Natural killer cell treated with Interleukin-12 subunit alpha and Interleukin-12 subunit beta and Interleukin-15 and Interleukin-18, amount 100 ng/mL, for 72 hours (primary cell): Measurements from ENCODE around the gene ID4. TPM values are rescaled to one million over a fixed set of nuclear protein-coding genes. Genes with fewer than 3 reads are reported as not detected.

Experiments used
- ATAC-seq, 2 donors: fragments of 150-1000 bp; cut with Tn5 transposase in 1 of 2; sonication (Bioruptor Pico), chemical (Tn5 transposase) in 1 of 2; 2 replicates each; pipeline ENCODE4 v1.10.0; 2021
- DNase-seq: peaks from one replicate; pipeline ENCODE4 v3.0.0; 2022; ENCODE audit warnings: low spot score
- H3K27ac Mint-ChIP-seq, 2 donors: 1 replicate in 1 of 2; 2 replicates in 1 of 2; pipeline ENCODE4 v1.8.0; 2022; ENCODE audit warnings: mixed read lengths in 2 of 2, mild to moderate bottlenecking in 1 of 2, moderate library complexity in 1 of 2
- H3K27me3 Mint-ChIP-seq, 2 donors: 1 replicate in 1 of 2; 2 replicates in 1 of 2; pipeline ENCODE4 v1.8.0; 2022; ENCODE audit warnings: mixed read lengths in 2 of 2
- H3K36me3 Mint-ChIP-seq: one replicate; pipeline ENCODE4 v1.8.0; 2022; ENCODE audit warnings: mixed read lengths
- H3K4me1 Mint-ChIP-seq, 2 donors: 1 replicate in 1 of 2; 2 replicates in 1 of 2; pipeline ENCODE4 v1.8.0; 2022; ENCODE audit warnings: low read depth in 2 of 2, mixed read lengths in 2 of 2, mild to moderate bottlenecking in 1 of 2
- H3K4me3 Mint-ChIP-seq: one replicate; pipeline ENCODE4 v1.8.0; 2022; ENCODE audit warnings: mixed read lengths
- H3K9me3 Mint-ChIP-seq: 2 replicates; pipeline ENCODE4 v1.8.0; 2022; ENCODE audit warnings: mixed read lengths
- total RNA-seq, 2 donors: library from RNA; stranded (reverse); gene quantifications; one replicate each; pipeline ENCODE4 v1.2.3, GENCODE V29; 2022

Gene ID4
- total RNA-seq, 2 donors from 2014 or later = not detected

- Mint-ChIP-seq H3K4me3 (peak overlapping the region; percentile 25), H3K4me1 (peaks cover 7 to 8% of the 10 kb centered on the region in 2 donors), H3K9me3 (no peaks in the 10 kb centered on the region), H3K27ac (no peak overlapping the region), H3K27me3 (peaks cover 45 to 59% of the 10 kb centered on the region in 2 donors), H3K36me3 (no peaks in the 10 kb centered on the region)
- ATAC-seq (peak; percentile 41 to 47), DNase-seq (no peak)
Observed at GRCh38 chr6:19838442-19839236, 1.5 kb downstream of the ID4 start.

GRCh38 chr6:19839237-19839546 lies 2.0 kb downstream of the ID4 start:
- Mint-ChIP-seq H3K36me3 (no peaks in the 10 kb centered on the region), H3K4me1 (peaks cover 7 to 8% of the 10 kb centered on the region in 2 donors), H3K9me3 (no peaks in the 10 kb centered on the region), H3K27ac (no peak overlapping the region), H3K27me3 (peaks cover 39 to 56% of the 10 kb centered on the region in 2 donors), H3K4me3 (peak overlapping the region; percentile 25)
- ATAC-seq (no peak), DNase-seq (no peak)

GRCh38 chr6:19839788-19840187 lies 2.6 kb downstream of the ID4 start:
- H3K27me3 Mint-ChIP-seq = peaks cover 41 to 57% of the 10 kb centered on the region in 2 donors

GRCh38 chr6:19841181-19841580 lies 4.0 kb downstream of the ID4 start:
- peaks cover 44 to 55% of the 10 kb centered on the region in 2 donors for H3K27me3 Mint-ChIP-seq
- H3K4me1 Mint-ChIP-seq = peaks cover 7 to 8% of the 10 kb centered on the region in 2 donors

More at GRCh38 chr6:19839788-19840187, 2.6 kb downstream of the ID4 start:
- Mint-ChIP-seq H3K4me1 (peaks cover 7 to 8% of the 10 kb centered on the region in 2 donors), H3K9me3 (no peaks in the 10 kb centered on the region), H3K4me3 (no peak overlapping the region), H3K36me3 (no peaks in the 10 kb centered on the region), H3K27ac (no peak overlapping the region)
- no peak for ATAC-seq
- DNase-seq = no peak

GRCh38 chr6:19842030-19842615 lies 5.0 kb downstream of the ID4 start:
- H3K4me3 Mint-ChIP-seq = no peak overlapping the region
- H3K9me3 Mint-ChIP-seq = no peaks in the 10 kb centered on the region
- H3K27me3 Mint-ChIP-seq = peaks cover 38 to 47% of the 10 kb centered on the region in 2 donors
- no peak overlapping the region for H3K27ac Mint-ChIP-seq
- no peaks in the 10 kb centered on the region for H3K36me3 Mint-ChIP-seq
- ATAC-seq = no peak
- DNase-seq = no peak
- peaks cover 4 to 7% of the 10 kb centered on the region in 2 donors for H3K4me1 Mint-ChIP-seq

More at GRCh38 chr6:19841181-19841580, 4.0 kb downstream of the ID4 start:
- Mint-ChIP-seq H3K4me3 (no peak overlapping the region), H3K36me3 (no peaks in the 10 kb centered on the region), H3K9me3 (no peaks in the 10 kb centered on the region), H3K27ac (no peak overlapping the region)
- ATAC-seq (no peak), DNase-seq (no peak)

- Mint-ChIP-seq H3K36me3 (no peaks in the 10 kb centered on the region), H3K27me3 (peaks cover 33 to 42% of the 10 kb centered on the region in 2 donors), H3K4me1 (no peaks in the 10 kb centered on the region), H3K4me3 (no peak overlapping the region), H3K9me3 (no peaks in the 10 kb centered on the region), H3K27ac (no peak overlapping the region)
- no peak for ATAC-seq
- DNase-seq = no peak
Observed at GRCh38 chr6:19844689-19845088, 7.5 kb downstream of the ID4 start.

- Mint-ChIP-seq H3K4me3 (no peak overlapping the region), H3K9me3 (no peaks in the 10 kb centered on the region), H3K27me3 (peaks cover 26 to 35% of the 10 kb centered on the region in 2 donors), H3K36me3 (no peaks in the 10 kb centered on the region), H3K27ac (no peak overlapping the region), H3K4me1 (no peaks in the 10 kb centered on the region)
- ATAC-seq (no peak), DNase-seq (no peak)
Observed at GRCh38 chr6:19845266-19846041, 8.3 kb downstream of the ID4 start.

GRCh38 chr6:19848465-19849029 lies 11.4 kb downstream of the ID4 start:
- Mint-ChIP-seq H3K27me3 (peaks cover 28 to 33% of the 10 kb centered on the region in 2 donors), H3K9me3 (no peaks in the 10 kb centered on the region), H3K4me3 (no peak overlapping the region), H3K27ac (no peak overlapping the region), H3K4me1 (no peaks in the 10 kb centered on the region), H3K36me3 (no peaks in the 10 kb centered on the region)
- DNase-seq = no peak
- no peak for ATAC-seq

- no peak for ATAC-seq
- H3K27ac Mint-ChIP-seq = no peak overlapping the region
- DNase-seq = no peak
- no peaks in the 10 kb centered on the region for H3K4me1 Mint-ChIP-seq
- H3K9me3 Mint-ChIP-seq = no peaks in the 10 kb centered on the region
- H3K27me3 Mint-ChIP-seq = peaks cover 28 to 31% of the 10 kb centered on the region in 2 donors
- no peaks in the 10 kb centered on the region for H3K36me3 Mint-ChIP-seq
- H3K4me3 Mint-ChIP-seq = no peak overlapping the region
Observed at GRCh38 chr6:19849196-19849595, 12.0 kb downstream of the ID4 start.

- Mint-ChIP-seq H3K4me1 (no peaks in the 10 kb centered on the region), H3K27me3 (peaks cover 23 to 25% of the 10 kb centered on the region in 2 donors), H3K36me3 (no peaks in the 10 kb centered on the region), H3K27ac (no peak overlapping the region), H3K9me3 (no peaks in the 10 kb centered on the region), H3K4me3 (no peak overlapping the region)
- no peak for ATAC-seq
- DNase-seq = no peak
Observed at GRCh38 chr6:19849755-19850154, 12.6 kb downstream of the ID4 start.

- DNase-seq (no peak), ATAC-seq (peak in 1 of 2 donors; percentile 11)
- Mint-ChIP-seq H3K27ac (no peak overlapping the region), H3K4me1 (peaks cover 0 to 2% of the 10 kb centered on the region in 2 donors), H3K9me3 (no peaks in the 10 kb centered on the region), H3K27me3 (peaks cover 15 to 16% of the 10 kb centered on the region in 2 donors), H3K36me3 (no peaks in the 10 kb centered on the region), H3K4me3 (no peak overlapping the region)
Observed at GRCh38 chr6:19851241-19852089, 14.3 kb downstream of the ID4 start.

- Mint-ChIP-seq H3K27ac (no peak overlapping the region), H3K4me3 (no peak overlapping the region), H3K4me1 (peaks cover 0 to 2% of the 10 kb centered on the region in 2 donors), H3K27me3 (peaks cover 15 to 16% of the 10 kb centered on the region in 2 donors), H3K9me3 (no peaks in the 10 kb centered on the region), H3K36me3 (no peaks in the 10 kb centered on the region)
- DNase-seq (no peak), ATAC-seq (no peak)
Observed at GRCh38 chr6:19852090-19852457, 14.9 kb downstream of the ID4 start.

- H3K4me1 Mint-ChIP-seq = peaks cover 0 to 2% of the 10 kb centered on the region in 2 donors
- no peaks in the 10 kb centered on the region for H3K9me3 Mint-ChIP-seq
- H3K27ac Mint-ChIP-seq = no peak overlapping the region
- H3K27me3 Mint-ChIP-seq = peaks cover 15 to 16% of the 10 kb centered on the region in 2 donors
- H3K36me3 Mint-ChIP-seq = no peaks in the 10 kb centered on the region
- DNase-seq = no peak
- no peak for ATAC-seq
- H3K4me3 Mint-ChIP-seq = no peak overlapping the region
Observed at GRCh38 chr6:19852927-19853326, 15.8 kb downstream of the ID4 start.
